Panc1 (cell line): ENCODE measurements around the gene UBL4B.

Experiments used
- POLR2AphosphoS5 ChIP-seq: IDR thresholded peaks from 2 replicates; pipeline ENCODE4 v1.6.1; 2012; ENCODE audit warnings: mild to moderate bottlenecking, low read depth, low read length, moderate library complexity
- SIN3A ChIP-seq: IDR thresholded peaks from 2 replicates; pipeline ENCODE4 v1.6.1; 2012; ENCODE audit warnings: low read depth, mild to moderate bottlenecking, low read length, moderate library complexity, borderline replicate concordance; ENCODE audit not compliant: insufficient read depth
- TCF7L2 ChIP-seq: IDR thresholded peaks from 2 replicates; pipeline ENCODE4 v1.6.1; 2011; ENCODE audit warnings: mild to moderate bottlenecking, low read depth, low read length, inconsistent platforms
- TF ChIP-seq, protein P1 (sequence below): fragments of 450-650 bp; IDR thresholded peaks from 2 replicates; pipeline ENCODE4 v1.5.1; 2017; ENCODE audit warnings: mild to moderate bottlenecking

DNA sequence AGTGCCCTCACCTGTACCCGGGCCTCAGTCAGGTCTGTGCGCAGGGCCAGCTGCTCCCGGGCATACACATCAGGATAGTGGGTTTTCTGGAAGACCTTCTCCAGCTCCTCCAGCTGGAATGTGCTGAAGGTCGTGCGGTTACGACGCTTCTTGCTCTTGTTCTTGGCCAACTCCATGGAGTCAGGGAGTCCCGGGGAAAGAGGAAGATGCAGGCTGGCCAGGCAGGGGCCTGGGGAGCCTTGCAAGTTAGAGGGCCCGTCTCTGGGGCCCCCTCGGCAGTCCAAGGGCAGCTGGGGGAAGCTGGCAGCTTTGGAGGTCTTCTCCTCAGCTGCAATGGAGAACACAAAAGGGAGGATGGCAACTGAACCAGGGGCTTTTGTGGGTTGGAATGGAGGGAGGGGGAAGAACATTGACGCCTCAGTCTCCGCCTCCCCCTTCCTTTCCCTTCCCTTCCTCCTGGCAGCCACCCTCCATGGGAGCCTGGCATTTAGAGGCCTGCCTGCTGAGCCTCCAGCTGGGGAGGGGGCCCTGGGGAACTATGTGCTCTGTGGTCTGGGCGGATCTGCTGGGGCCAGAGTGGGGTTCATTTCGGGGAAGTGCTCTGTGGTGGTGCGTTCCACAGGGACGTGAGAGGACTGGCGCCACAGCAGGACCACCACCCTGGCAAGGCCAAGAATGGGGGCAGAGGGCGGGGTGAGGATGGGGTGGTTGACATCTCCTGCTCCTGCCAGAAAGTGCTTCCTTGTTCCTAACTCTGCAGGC, 47.5 kb upstream of the UBL4B start:
- TF ChIP-seq, protein P1, sequence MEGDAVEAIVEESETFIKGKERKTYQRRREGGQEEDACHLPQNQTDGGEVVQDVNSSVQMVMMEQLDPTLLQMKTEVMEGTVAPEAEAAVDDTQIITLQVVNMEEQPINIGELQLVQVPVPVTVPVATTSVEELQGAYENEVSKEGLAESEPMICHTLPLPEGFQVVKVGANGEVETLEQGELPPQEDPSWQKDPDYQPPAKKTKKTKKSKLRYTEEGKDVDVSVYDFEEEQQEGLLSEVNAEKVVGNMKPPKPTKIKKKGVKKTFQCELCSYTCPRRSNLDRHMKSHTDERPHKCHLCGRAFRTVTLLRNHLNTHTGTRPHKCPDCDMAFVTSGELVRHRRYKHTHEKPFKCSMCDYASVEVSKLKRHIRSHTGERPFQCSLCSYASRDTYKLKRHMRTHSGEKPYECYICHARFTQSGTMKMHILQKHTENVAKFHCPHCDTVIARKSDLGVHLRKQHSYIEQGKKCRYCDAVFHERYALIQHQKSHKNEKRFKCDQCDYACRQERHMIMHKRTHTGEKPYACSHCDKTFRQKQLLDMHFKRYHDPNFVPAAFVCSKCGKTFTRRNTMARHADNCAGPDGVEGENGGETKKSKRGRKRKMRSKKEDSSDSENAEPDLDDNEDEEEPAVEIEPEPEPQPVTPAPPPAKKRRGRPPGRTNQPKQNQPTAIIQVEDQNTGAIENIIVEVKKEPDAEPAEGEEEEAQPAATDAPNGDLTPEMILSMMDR: no peak
- TF ChIP-seq SIN3A (no peak), TCF7L2 (no peak), POLR2AphosphoS5 (no peak)
